ENCODE measurements around the gene CHPF.

Gene CHPF

DNA sequence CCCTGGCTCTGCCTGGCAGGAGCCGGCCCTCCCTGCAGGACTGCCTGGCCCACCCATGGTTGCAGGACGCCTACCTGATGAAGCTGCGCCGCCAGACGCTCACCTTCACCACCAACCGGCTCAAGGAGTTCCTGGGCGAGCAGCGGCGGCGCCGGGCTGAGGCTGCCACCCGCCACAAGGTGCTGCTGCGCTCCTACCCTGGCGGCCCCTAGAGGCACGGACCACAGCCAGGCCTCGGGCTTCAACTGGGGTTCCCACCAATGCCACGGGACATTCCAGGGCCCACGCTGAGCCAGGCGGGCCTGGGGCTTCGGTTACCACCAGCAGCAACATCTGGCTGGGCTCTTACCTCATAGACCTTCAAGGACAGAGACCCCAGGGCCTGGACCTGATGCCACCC lies 51.0 kb downstream of the CHPF start:
- TF ChIP-seq CTCF (IDR thresholded peaks at IDR 0.05) = no peak
- no peak for DNase-seq
- no peaks in the 10 kb centered on the region for H3K27me3 ChIP-seq
- H3K27ac ChIP-seq = peak overlapping the region; percentile 42 to 96
- H3K4me3 ChIP-seq = no peak overlapping the region
- peaks cover 52 to 61% (median 55%) of the 10 kb centered on the region in 3 donors for H3K36me3 ChIP-seq
- peaks cover 0 to 30% (median 26%) of the 10 kb centered on the region in 4 donors for H3K4me1 ChIP-seq
- intact Hi-C loops (cut with DNase I; ENCODE audit: low total_unique reads) = no loop called here
- H3K9me3 ChIP-seq = no peaks in the 10 kb centered on the region

DNA sequence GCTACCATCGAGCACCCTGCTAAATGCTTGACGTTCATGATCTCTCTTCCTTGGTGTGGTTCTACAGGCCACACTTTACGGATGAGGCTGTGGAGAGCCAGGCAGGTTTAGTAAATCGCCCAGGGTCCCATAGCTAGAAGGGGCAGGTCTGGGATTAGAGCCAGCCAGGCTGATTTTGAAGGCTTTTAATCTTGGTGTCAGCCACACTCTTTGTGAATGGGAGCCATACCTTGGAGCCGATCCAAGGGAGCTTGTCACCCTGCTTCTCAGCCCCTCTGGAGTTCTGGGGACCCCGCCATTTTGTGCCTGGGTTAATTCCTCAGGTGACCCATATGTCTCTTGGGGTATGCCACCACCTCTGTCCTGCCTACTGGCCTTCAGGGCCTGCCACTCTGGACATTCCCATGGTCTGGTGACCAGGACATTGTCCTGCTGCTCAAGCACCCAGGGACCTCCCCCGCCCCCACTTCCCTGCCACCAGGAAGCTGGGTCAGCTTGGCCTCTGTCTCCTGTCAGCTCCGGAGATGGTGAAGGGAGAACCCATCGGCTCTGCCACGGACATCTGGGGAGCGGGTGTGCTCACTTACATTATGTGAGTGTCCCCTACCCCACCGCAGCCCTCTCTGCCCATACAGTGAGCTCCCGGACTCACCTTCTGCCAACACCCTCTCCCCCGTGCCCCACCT lies 52.2 kb downstream of the CHPF start:
- H3K4me1 ChIP-seq = peaks cover 0 to 20% (median 17%) of the 10 kb centered on the region in 4 donors
- H3K9me3 ChIP-seq = no peaks in the 10 kb centered on the region
- no peak for DNase-seq
- TF ChIP-seq CTCF (IDR thresholded peaks at IDR 0.05) = no peak
- intact Hi-C loops (cut with DNase I; ENCODE audit: low total_unique reads) = no loop called here
- peaks cover 62 to 72% (median 65%) of the 10 kb centered on the region in 3 donors for H3K36me3 ChIP-seq
- H3K27me3 ChIP-seq = no peaks in the 10 kb centered on the region
- peak overlapping the region in 1 of 2 donors; percentile 42 for H3K27ac ChIP-seq
- H3K4me3 ChIP-seq = no peak overlapping the region

- TF ChIP-seq CTCF (IDR thresholded peaks at IDR 0.05) = no peak
- no peak for DNase-seq
- Histone ChIP-seq H3K27ac (peak overlapping the region; percentile 21 to 42), H3K4me1 (peaks cover 0 to 12% (median 9%) of the 10 kb centered on the region in 4 donors), H3K36me3 (peaks cover 69 to 80% (median 71%) of the 10 kb centered on the region in 3 donors), H3K4me3 (no peak overlapping the region), H3K27me3 (no peaks in the 10 kb centered on the region), H3K9me3 (no peaks in the 10 kb centered on the region)
- intact Hi-C loops (cut with DNase I; ENCODE audit: low total_unique reads) = no loop called here
Measured at GRCh38 chr2:219490600-219491130, 52.9 kb downstream of the CHPF start.

- DNase-seq = no peak
- intact Hi-C loops (cut with DNase I; ENCODE audit: low total_unique reads) = no loop called here
- Histone ChIP-seq H3K27ac (peak overlapping the region; percentile 21 to 96), H3K4me3 (no peak overlapping the region), H3K27me3 (no peaks in the 10 kb centered on the region), H3K36me3 (peaks cover 73 to 85% (median 74%) of the 10 kb centered on the region in 3 donors), H3K4me1 (peaks cover 0 to 8% (median 4%) of the 10 kb centered on the region in 4 donors), H3K9me3 (no peaks in the 10 kb centered on the region)
- TF ChIP-seq CTCF (IDR thresholded peaks at IDR 0.05) = no peak
Measured at GRCh38 chr2:219490186-219490585, 53.4 kb downstream of the CHPF start.

DNA sequence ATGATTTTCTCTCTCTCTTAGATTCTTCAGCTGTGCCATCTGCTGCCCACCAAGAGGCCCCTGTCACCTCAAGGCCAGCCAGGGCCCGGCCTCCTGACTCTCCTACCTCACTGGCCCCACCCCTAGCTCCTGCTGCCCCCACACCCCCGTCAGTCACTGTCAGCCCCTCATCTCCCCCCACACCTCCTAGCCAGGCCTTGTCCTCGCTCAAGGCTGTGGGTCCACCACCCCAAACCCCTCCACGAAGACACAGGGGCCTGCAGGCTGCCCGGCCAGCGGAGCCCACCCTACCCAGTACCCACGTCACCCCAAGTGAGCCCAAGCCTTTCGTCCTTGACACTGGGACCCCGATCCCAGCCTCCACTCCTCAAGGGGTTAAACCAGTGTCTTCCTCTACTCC lies 54.3 kb downstream of the CHPF start:
- no peak overlapping the region for H3K4me3 ChIP-seq
- peaks cover 79 to 93% (median 83%) of the 10 kb centered on the region in 3 donors for H3K36me3 ChIP-seq
- no peaks in the 10 kb centered on the region for H3K9me3 ChIP-seq
- H3K27ac ChIP-seq = peak overlapping the region; percentile 21 to 96
- peaks cover 0 to 7% (median 0%) of the 10 kb centered on the region in 4 donors for H3K4me1 ChIP-seq
- DNase-seq = no peak
- intact Hi-C loops (cut with DNase I; ENCODE audit: low total_unique reads) = no loop called here
- TF ChIP-seq CTCF (IDR thresholded peaks at IDR 0.05) = no peak
- H3K27me3 ChIP-seq = no peaks in the 10 kb centered on the region

Data from tibial artery (tissue), 4 donors.